ENCODE results near the gene DGCR2. TPM values are rescaled to one million over a fixed set of nuclear protein-coding genes. Genes with fewer than 3 reads are reported as not detected.

The DGCR2 gene
- total and polyA plus RNA-seq, 10 donors = 9.5 to 60.7 (median 49.3) TPM

DNA sequence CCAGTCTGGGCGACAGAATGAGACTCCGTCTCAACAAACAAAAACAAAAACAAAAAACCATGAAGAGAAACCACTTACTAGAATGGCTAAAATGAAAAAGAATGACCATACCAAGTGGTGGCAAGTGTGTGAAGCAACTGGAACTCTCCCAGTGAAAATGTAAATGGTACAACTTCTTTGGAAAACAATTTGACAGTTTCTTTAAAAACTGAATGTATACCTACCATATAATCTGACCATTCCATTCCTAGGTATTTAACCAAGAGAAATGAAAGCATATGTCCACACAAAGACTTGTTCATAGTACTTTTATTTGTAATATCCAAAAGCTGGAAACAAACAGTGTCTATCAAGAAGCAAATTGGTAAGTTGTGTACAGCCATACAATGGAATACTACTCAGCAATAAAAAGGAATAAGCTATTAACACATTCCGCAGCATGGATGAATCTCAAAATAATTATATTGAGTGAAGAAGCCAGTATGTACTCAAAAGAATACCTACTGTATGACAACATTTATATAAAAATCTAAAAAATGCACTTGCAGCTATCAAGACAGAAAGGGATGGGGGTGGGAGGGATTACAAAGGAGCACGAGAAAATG is 27.7 kb downstream of the DGCR2 start:
- 95 to 97% (median 97%) methylated on average over 4 of the region's 4 CpGs for WGBS, 5 donors
- no peak for DNase-seq
- H3K27ac ChIP-seq = no peak overlapping the region
- no peak overlapping the region for H3K4me3 ChIP-seq
- H3K9me3 ChIP-seq = no peaks in the 10 kb centered on the region
- H3K36me3 ChIP-seq = peaks cover 0 to 36% (median 9%) of the 10 kb centered on the region in 6 donors
- H3K4me1 ChIP-seq = peaks cover 0 to 59% (median 12%) of the 10 kb centered on the region in 6 donors
- intact Hi-C loops (cut with DNase I; ENCODE audit: low total_unique reads) = no loop called here
- TF ChIP-seq, protein P1, sequence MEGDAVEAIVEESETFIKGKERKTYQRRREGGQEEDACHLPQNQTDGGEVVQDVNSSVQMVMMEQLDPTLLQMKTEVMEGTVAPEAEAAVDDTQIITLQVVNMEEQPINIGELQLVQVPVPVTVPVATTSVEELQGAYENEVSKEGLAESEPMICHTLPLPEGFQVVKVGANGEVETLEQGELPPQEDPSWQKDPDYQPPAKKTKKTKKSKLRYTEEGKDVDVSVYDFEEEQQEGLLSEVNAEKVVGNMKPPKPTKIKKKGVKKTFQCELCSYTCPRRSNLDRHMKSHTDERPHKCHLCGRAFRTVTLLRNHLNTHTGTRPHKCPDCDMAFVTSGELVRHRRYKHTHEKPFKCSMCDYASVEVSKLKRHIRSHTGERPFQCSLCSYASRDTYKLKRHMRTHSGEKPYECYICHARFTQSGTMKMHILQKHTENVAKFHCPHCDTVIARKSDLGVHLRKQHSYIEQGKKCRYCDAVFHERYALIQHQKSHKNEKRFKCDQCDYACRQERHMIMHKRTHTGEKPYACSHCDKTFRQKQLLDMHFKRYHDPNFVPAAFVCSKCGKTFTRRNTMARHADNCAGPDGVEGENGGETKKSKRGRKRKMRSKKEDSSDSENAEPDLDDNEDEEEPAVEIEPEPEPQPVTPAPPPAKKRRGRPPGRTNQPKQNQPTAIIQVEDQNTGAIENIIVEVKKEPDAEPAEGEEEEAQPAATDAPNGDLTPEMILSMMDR (IDR thresholded peaks at IDR 0.05 in 8 of 11, conservative IDR thresholded peaks at IDR 0.05 in 3 of 11) = no peak
- TF ChIP-seq POLR2AphosphoS5 (IDR thresholded peaks at IDR 0.05) (no peak), POLR2A (IDR thresholded peaks at IDR 0.05) (no peak)
- H3K27me3 ChIP-seq (replicated peaks in 1 of 7) = no peaks in the 10 kb centered on the region

DNA sequence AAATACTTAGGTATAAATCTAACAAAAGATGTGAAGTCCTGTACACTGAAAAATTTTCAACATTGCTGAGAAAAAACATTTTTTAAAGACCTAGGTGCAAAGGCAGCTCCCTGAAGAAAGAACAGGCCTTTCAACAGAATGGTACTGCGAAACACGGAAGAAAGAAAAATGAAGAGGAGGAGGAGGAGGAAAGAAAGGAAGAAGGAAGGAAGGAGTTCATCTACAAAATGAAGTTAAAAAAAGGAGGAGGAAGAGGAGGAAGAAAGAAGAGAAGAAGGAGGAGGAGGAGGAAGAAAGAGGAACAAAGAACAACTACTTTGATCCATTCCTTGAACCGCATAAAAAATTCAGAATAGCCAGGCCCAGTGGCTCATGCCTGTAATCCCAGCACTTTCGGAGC is 29.5 kb downstream of the DGCR2 start:
- intact Hi-C loops (cut with DNase I; ENCODE audit: low total_unique reads) = no loop called here
- TF ChIP-seq, protein P1 (IDR thresholded peaks at IDR 0.05 in 8 of 11, conservative IDR thresholded peaks at IDR 0.05 in 3 of 11) = no peak
- no peak for TF ChIP-seq POLR2A (IDR thresholded peaks at IDR 0.05)
- no peak for TF ChIP-seq POLR2AphosphoS5 (IDR thresholded peaks at IDR 0.05)
- H3K27me3 ChIP-seq (replicated peaks in 1 of 7) = no peaks in the 10 kb centered on the region
- H3K9me3 ChIP-seq = no peaks in the 10 kb centered on the region
- H3K27ac ChIP-seq = peak overlapping the region in 3 of 8 donors; percentile 5 to 43 (median 27)
- H3K36me3 ChIP-seq = peaks cover 0 to 39% (median 11%) of the 10 kb centered on the region in 6 donors
- WGBS, 5 donors = 71 to 97% (median 89%) methylated on average over 4 of the region's 4 CpGs
- peaks cover 0 to 60% (median 4%) of the 10 kb centered on the region in 6 donors for H3K4me1 ChIP-seq
- H3K4me3 ChIP-seq = no peak overlapping the region
- no peak for DNase-seq

DNA sequence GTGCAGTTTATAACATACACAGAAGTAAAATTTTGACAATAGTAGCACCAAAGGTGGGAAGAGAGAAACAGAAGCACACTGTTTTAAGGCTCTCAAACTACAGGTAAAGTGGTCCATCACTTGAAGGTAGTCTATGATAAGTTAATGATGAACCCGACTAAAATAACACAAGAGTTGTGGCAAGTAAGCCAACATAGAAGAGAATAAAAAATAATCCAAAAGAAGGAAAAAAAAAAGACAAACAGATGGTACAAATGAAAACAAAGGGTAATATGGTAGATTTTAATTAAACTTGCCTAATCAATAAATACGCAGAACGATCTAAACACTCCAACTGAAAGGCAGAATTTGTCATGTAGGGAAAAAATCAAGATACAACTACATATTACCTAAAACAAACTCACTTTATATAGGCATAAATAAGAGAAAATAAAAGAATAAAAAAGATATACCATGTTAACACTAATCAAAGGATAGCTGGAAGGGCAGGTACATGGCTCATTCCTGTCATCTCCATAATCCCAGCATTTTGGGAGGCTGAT is 31.6 kb downstream of the DGCR2 start:
- no peak for DNase-seq
- no peak overlapping the region for H3K4me3 ChIP-seq
- no peaks in the 10 kb centered on the region for H3K9me3 ChIP-seq
- peaks cover 5 to 63% (median 20%) of the 10 kb centered on the region in 6 donors for H3K4me1 ChIP-seq
- H3K27ac ChIP-seq = no peak overlapping the region
- TF ChIP-seq, protein P1 (IDR thresholded peaks at IDR 0.05 in 8 of 11, conservative IDR thresholded peaks at IDR 0.05 in 3 of 11) = no peak
- no peak for TF ChIP-seq POLR2AphosphoS5 (IDR thresholded peaks at IDR 0.05)
- no peak for TF ChIP-seq POLR2A (IDR thresholded peaks at IDR 0.05)
- H3K27me3 ChIP-seq (replicated peaks in 1 of 7) = no peaks in the 10 kb centered on the region
- H3K36me3 ChIP-seq = peaks cover 0 to 47% (median 11%) of the 10 kb centered on the region in 6 donors
- intact Hi-C loops (cut with DNase I; ENCODE audit: low total_unique reads) = no loop called here
- 63 to 98% (median 97%) methylated on average over 3 of the region's 3 CpGs for WGBS, 5 donors

DNA sequence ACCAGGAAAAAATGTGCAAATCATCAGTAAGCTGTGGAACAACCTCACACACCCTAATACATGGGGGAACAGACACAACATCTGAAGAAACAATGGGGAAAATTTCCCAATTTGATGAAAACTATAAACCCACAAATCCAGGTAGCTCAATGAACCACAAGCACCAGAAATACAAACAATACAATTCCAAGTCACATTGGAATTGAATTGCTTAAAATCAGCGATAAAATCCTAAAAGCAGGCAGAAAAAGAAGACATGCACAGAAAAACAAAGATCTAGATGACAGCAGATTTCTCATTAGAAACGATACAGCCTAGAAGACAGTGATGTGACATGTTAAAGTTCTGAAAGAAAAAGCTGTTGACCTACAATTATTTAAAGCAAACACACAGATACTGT is 32.0 kb downstream of the DGCR2 start:
- TF ChIP-seq POLR2A (IDR thresholded peaks at IDR 0.05) (no peak), POLR2AphosphoS5 (IDR thresholded peaks at IDR 0.05) (no peak)
- TF ChIP-seq, protein P1 (IDR thresholded peaks at IDR 0.05 in 8 of 11, conservative IDR thresholded peaks at IDR 0.05 in 3 of 11) = no peak
- WGBS, 5 donors = 91 to 96% (median 94%) methylated on average over 2 of the region's 2 CpGs
- Histone ChIP-seq H3K27ac (no peak overlapping the region), H3K9me3 (no peaks in the 10 kb centered on the region), H3K4me1 (peaks cover 10 to 66% (median 25%) of the 10 kb centered on the region in 6 donors), H3K36me3 (peaks cover 0 to 47% (median 11%) of the 10 kb centered on the region in 6 donors), H3K27me3 (replicated peaks in 1 of 7) (no peaks in the 10 kb centered on the region), H3K4me3 (no peak overlapping the region)
- no peak for DNase-seq
- intact Hi-C loops (cut with DNase I; ENCODE audit: low total_unique reads) = no loop called here

Measured in spleen (tissue), 11 donors.